ENCODE results near the gene SYNDIG1.

SYNDIG1 gene

DNA sequence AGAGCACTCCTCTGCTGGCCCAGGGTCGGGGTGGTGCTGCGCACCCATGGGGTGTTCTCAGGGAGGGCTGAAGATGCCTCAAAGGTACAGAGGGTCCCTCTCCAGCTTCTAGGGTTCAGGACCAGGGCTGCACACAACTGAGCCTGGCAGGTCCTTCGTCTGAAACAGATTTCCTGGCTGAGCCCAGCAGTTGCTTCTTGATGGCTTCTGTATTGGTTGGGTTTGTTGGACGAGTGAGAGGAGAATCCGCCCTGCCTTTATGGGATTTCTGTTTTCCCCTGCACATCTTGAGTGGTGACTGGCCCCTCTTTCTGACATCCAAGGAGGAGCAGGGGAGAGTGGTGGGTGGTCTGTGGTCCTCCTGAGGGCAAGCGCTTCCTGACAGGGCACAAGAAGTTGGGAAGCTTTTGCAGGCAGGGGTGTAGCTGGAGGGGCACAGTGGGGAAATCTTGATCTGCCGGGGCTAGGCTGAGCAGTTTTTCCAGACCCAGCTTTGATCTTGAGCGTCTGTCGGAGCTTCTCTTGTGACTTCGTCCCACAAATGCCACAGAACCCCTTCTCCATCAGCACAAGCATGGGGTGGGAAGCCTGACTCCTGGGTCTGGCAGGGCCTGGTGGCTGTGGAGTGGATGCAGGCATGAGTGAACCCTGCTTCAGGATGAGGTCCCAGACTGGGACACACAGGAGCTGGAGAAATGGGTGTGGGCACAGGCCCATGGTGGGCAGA, 116.5 kb downstream of the SYNDIG1 start:
- TF ChIP-seq, protein P1, sequence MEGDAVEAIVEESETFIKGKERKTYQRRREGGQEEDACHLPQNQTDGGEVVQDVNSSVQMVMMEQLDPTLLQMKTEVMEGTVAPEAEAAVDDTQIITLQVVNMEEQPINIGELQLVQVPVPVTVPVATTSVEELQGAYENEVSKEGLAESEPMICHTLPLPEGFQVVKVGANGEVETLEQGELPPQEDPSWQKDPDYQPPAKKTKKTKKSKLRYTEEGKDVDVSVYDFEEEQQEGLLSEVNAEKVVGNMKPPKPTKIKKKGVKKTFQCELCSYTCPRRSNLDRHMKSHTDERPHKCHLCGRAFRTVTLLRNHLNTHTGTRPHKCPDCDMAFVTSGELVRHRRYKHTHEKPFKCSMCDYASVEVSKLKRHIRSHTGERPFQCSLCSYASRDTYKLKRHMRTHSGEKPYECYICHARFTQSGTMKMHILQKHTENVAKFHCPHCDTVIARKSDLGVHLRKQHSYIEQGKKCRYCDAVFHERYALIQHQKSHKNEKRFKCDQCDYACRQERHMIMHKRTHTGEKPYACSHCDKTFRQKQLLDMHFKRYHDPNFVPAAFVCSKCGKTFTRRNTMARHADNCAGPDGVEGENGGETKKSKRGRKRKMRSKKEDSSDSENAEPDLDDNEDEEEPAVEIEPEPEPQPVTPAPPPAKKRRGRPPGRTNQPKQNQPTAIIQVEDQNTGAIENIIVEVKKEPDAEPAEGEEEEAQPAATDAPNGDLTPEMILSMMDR (conservative IDR thresholded peaks at IDR 0.05; ENCODE audit: low read depth, low read length) = no peak
- no peak for DNase-seq (ENCODE audit: low read depth)

DNA sequence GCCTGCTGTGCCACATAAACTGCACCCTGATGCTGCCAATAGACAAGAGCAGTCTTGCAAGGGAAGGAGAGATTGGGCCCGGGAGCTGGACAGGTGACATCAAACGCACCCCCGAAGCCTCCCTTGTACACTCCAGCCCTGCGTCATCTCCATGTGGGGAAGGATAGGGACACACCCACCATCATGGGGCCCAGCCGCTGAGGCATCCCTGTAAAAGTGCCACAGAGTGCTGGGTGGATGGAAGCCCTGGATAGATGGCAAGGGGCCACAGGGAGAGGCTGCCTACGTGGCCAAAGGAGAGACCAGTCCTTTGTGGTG, 117.1 kb downstream of the SYNDIG1 start:
- DNase-seq (ENCODE audit: low read depth) = no peak
- TF ChIP-seq, protein P1 (conservative IDR thresholded peaks at IDR 0.05; ENCODE audit: low read depth, low read length) = no peak

More for the DNA sequence above, 116.5 kb downstream of the SYNDIG1 start:
- H3K4me3 ChIP-seq (ENCODE audit: low read depth, low read length) = no peak overlapping the region

DNA sequence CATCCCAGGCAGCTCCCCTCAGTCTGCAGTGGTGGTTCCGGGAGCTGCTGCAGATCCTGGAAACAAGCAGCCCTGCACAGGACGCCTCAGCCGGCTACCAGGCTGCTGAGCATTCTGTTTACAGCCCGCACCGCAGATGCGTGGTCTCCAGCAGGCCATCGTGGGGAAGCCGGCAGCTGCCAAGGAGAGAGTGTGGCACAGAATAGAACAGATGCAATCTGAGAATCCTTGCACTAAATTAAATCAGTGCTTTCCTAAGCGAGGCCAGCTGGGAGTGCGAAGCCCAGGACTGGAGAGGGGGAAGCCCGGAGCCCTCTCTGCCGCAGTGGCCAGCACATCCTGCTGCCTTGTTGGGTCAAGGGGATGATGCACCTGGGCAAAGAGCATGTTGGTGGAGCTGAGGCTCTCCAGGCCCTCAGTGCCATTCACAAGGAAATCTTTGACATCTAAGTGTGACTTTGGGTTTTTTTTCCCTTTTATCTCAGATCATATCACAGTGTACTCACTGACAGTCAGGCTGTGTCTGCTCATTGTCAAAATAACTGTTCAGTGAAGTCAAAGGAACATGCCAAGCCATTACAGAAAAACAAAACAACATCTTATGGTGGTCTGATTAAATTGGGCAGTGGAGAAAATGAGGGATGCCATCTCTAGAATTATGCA, 118.1 kb downstream of the SYNDIG1 start:
- no peak for DNase-seq (ENCODE audit: low read depth)
- H3K4me3 ChIP-seq (ENCODE audit: low read depth, low read length) = no peak overlapping the region
- TF ChIP-seq, protein P1 (conservative IDR thresholded peaks at IDR 0.05; ENCODE audit: low read depth, low read length) = no peak

More for the DNA sequence above, 117.1 kb downstream of the SYNDIG1 start:
- H3K4me3 ChIP-seq (ENCODE audit: low read depth, low read length) = no peak overlapping the region

DNA sequence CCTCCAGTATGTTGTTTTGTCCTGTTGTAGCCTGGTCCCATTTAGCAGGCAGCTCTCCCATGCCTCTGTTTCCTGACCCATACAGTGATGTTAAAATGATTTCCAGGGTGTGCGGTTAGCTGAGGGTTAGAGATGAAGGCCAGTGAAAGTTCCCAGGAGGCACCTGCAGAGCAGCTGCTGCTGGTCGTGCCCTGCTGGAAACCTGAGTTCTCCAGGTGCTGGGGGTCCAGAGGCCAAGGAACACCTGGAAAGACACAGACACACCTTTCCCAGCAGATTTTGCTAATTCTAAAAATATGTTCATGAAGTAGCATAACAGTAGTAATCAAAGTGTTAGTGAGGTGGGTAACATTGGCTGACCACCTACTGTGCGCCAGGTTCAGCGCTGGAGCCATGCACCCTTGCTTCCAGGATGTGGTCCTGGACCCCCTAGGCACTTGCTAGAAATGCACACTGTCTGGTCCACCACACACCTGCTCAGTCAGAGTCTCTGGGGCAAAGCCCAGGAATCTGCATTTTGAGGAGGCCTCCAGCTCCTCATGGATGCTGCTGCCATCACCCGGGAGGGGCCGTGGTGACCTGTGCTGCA, 118.7 kb downstream of the SYNDIG1 start:
- DNase-seq (ENCODE audit: low read depth) = no peak
- no peak overlapping the region for H3K4me3 ChIP-seq (ENCODE audit: low read depth, low read length)
- TF ChIP-seq, protein P1 (conservative IDR thresholded peaks at IDR 0.05; ENCODE audit: low read depth, low read length) = no peak

DNA sequence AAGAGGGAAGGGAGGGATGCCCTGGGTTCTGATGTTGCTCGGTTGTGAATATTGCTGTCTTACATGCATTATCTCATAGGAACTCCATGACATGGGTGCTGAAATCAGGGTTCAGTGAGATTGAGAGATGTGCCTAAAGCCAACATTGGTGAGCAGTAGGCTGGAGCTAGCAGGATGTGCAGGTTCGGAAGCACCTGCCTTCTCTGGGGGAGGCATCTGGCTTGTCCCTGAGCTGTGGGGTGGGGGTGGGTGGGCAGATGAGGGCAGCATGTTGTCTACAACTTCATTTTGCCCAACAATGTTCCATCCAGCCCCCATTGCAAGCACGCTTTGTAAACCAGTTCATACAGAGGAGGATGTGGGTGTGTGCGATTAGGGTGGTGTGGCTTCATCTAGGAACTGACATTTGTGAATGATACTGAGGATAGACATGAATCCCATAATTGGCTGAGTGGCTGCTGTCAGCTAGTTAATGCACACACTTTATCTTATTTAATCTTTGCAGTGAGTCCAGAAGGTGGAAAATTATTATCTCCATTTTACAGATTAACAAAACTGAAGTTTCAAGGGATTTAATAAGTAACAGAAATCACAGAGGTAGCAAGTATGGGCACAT, 119.4 kb downstream of the SYNDIG1 start:
- DNase-seq (ENCODE audit: low read depth) = no peak
- TF ChIP-seq, protein P1 (conservative IDR thresholded peaks at IDR 0.05; ENCODE audit: low read depth, low read length) = no peak
- no peak overlapping the region for H3K4me3 ChIP-seq (ENCODE audit: low read depth, low read length)

DNA sequence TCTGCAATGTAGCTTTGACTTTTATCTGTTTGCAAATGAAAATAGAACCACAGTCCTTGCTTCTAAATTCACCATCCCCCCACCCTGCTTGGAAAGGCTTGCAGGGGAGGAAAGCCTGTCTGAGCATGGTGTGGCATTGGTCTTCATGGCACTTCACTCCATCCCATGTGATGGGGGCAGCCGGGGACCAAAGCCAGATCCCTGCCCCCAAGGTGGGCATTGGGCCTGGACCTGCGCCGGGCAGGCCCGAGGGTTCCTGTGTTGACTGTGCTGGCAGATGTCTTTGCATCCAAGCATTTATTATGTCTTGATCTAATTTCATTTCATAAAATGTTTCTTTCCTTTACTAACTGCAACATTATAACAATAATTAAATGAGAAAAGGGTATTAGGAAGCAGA, 120.0 kb downstream of the SYNDIG1 start:
- H3K4me3 ChIP-seq (ENCODE audit: low read depth, low read length) = no peak overlapping the region
- DNase-seq (ENCODE audit: low read depth) = no peak
- TF ChIP-seq, protein P1 (conservative IDR thresholded peaks at IDR 0.05; ENCODE audit: low read depth, low read length) = no peak

All from choroid plexus epithelial cell (primary cell).